Measurements from ENCODE around the gene FRZB.

DNA sequence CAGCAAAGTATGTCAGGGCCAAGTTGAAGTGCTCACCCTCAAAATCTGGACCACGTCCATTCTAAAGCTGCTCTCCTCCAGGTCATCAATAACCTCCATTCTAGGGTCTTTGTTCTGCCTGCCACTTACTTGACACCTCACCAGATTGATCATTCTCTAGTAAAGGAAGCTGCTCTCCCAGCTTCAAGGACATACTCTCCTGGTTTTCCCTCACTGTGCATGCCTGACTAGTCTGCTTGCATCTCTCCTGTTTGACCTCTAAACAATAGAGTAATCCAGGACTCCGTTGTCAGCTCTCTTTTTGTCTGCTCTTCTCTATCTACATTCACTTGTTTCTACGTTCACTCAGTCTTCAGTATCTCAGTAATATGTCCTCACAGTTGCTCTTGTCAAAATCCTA is 59.1 kb downstream of the FRZB start:
- TF ChIP-seq, protein P1, sequence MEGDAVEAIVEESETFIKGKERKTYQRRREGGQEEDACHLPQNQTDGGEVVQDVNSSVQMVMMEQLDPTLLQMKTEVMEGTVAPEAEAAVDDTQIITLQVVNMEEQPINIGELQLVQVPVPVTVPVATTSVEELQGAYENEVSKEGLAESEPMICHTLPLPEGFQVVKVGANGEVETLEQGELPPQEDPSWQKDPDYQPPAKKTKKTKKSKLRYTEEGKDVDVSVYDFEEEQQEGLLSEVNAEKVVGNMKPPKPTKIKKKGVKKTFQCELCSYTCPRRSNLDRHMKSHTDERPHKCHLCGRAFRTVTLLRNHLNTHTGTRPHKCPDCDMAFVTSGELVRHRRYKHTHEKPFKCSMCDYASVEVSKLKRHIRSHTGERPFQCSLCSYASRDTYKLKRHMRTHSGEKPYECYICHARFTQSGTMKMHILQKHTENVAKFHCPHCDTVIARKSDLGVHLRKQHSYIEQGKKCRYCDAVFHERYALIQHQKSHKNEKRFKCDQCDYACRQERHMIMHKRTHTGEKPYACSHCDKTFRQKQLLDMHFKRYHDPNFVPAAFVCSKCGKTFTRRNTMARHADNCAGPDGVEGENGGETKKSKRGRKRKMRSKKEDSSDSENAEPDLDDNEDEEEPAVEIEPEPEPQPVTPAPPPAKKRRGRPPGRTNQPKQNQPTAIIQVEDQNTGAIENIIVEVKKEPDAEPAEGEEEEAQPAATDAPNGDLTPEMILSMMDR (IDR thresholded peaks at IDR 0.05 in 2 of 3, conservative IDR thresholded peaks at IDR 0.05 in 1 of 3; ENCODE audit: insufficient read depth in 2 of 3, low read depth in 1 of 3, low read length in 3 of 3), result no peak
- TF ChIP-seq POLR2A (conservative IDR thresholded peaks at IDR 0.05) (no peak), EZH2 (IDR thresholded peaks at IDR 0.05; ENCODE audit: borderline replicate concordance, low read depth, low read length) (no peak), ZKSCAN1 (IDR thresholded peaks at IDR 0.05; ENCODE audit: low read depth, low read length) (no peak), EP300 (IDR thresholded peaks at IDR 0.05; ENCODE audit: low read length) (no peak), ZBTB49 (CRISPR knock-in tag; IDR thresholded peaks at IDR 0.05; ENCODE audit: borderline replicate concordance) (no peak), ZBTB43 (CRISPR knock-in tag; IDR thresholded peaks at IDR 0.05) (no peak)
- TF ChIP-seq, protein P2, sequence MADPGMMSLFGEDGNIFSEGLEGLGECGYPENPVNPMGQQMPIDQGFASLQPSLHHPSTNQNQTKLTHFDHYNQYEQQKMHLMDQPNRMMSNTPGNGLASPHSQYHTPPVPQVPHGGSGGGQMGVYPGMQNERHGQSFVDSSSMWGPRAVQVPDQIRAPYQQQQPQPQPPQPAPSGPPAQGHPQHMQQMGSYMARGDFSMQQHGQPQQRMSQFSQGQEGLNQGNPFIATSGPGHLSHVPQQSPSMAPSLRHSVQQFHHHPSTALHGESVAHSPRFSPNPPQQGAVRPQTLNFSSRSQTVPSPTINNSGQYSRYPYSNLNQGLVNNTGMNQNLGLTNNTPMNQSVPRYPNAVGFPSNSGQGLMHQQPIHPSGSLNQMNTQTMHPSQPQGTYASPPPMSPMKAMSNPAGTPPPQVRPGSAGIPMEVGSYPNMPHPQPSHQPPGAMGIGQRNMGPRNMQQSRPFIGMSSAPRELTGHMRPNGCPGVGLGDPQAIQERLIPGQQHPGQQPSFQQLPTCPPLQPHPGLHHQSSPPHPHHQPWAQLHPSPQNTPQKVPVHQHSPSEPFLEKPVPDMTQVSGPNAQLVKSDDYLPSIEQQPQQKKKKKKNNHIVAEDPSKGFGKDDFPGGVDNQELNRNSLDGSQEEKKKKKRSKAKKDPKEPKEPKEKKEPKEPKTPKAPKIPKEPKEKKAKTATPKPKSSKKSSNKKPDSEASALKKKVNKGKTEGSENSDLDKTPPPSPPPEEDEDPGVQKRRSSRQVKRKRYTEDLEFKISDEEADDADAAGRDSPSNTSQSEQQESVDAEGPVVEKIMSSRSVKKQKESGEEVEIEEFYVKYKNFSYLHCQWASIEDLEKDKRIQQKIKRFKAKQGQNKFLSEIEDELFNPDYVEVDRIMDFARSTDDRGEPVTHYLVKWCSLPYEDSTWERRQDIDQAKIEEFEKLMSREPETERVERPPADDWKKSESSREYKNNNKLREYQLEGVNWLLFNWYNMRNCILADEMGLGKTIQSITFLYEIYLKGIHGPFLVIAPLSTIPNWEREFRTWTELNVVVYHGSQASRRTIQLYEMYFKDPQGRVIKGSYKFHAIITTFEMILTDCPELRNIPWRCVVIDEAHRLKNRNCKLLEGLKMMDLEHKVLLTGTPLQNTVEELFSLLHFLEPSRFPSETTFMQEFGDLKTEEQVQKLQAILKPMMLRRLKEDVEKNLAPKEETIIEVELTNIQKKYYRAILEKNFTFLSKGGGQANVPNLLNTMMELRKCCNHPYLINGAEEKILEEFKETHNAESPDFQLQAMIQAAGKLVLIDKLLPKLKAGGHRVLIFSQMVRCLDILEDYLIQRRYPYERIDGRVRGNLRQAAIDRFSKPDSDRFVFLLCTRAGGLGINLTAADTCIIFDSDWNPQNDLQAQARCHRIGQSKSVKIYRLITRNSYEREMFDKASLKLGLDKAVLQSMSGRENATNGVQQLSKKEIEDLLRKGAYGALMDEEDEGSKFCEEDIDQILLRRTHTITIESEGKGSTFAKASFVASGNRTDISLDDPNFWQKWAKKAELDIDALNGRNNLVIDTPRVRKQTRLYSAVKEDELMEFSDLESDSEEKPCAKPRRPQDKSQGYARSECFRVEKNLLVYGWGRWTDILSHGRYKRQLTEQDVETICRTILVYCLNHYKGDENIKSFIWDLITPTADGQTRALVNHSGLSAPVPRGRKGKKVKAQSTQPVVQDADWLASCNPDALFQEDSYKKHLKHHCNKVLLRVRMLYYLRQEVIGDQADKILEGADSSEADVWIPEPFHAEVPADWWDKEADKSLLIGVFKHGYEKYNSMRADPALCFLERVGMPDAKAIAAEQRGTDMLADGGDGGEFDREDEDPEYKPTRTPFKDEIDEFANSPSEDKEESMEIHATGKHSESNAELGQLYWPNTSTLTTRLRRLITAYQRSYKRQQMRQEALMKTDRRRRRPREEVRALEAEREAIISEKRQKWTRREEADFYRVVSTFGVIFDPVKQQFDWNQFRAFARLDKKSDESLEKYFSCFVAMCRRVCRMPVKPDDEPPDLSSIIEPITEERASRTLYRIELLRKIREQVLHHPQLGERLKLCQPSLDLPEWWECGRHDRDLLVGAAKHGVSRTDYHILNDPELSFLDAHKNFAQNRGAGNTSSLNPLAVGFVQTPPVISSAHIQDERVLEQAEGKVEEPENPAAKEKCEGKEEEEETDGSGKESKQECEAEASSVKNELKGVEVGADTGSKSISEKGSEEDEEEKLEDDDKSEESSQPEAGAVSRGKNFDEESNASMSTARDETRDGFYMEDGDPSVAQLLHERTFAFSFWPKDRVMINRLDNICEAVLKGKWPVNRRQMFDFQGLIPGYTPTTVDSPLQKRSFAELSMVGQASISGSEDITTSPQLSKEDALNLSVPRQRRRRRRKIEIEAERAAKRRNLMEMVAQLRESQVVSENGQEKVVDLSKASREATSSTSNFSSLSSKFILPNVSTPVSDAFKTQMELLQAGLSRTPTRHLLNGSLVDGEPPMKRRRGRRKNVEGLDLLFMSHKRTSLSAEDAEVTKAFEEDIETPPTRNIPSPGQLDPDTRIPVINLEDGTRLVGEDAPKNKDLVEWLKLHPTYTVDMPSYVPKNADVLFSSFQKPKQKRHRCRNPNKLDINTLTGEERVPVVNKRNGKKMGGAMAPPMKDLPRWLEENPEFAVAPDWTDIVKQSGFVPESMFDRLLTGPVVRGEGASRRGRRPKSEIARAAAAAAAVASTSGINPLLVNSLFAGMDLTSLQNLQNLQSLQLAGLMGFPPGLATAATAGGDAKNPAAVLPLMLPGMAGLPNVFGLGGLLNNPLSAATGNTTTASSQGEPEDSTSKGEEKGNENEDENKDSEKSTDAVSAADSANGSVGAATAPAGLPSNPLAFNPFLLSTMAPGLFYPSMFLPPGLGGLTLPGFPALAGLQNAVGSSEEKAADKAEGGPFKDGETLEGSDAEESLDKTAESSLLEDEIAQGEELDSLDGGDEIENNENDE (IDR thresholded peaks at IDR 0.05; ENCODE audit: low read depth, low read length), result no peak
- TF ChIP-seq, protein P3, sequence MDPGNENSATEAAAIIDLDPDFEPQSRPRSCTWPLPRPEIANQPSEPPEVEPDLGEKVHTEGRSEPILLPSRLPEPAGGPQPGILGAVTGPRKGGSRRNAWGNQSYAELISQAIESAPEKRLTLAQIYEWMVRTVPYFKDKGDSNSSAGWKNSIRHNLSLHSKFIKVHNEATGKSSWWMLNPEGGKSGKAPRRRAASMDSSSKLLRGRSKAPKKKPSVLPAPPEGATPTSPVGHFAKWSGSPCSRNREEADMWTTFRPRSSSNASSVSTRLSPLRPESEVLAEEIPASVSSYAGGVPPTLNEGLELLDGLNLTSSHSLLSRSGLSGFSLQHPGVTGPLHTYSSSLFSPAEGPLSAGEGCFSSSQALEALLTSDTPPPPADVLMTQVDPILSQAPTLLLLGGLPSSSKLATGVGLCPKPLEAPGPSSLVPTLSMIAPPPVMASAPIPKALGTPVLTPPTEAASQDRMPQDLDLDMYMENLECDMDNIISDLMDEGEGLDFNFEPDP (CRISPR knock-in tag; IDR thresholded peaks at IDR 0.05), result no peak

Measured in K562 (cell line).